GM23338 (cell line): Measurements from ENCODE around the gene PTRHD1. TPM values are rescaled to one million over a fixed set of nuclear protein-coding genes. Genes with fewer than 3 reads are reported as not detected.

Experiments
- ATAC-seq: fragments of 200-7000 bp; cut with Tn5 transposase; 3 replicates; pipeline ENCODE4 v1.9.1; 2020
- DNase-seq: peaks from one replicate; pipeline ENCODE4 v3.0.0-alpha.2; 2015; ENCODE audit warnings: low spot score
- H2AFZ ChIP-seq: fragments of 200-600 bp; sonication (generic); 2 replicates; pipeline ENCODE4 v1.8.0; 2016; ENCODE audit warnings: antibody characterized with exemption, mild to moderate bottlenecking, moderate library complexity
- H3F3A ChIP-seq: fragments of 200-600 bp; sonication (generic); replicated peaks from 2 replicates; pipeline ENCODE4 v1.8.0; 2017; ENCODE audit warnings: antibody characterized with exemption, mixed run types, low read depth
- H3K27ac ChIP-seq: fragments of 200-600 bp; sonication (generic); 2 replicates; pipeline ENCODE4 v1.6.1; 2016; ENCODE audit warnings: low read depth
- H3K27me3 ChIP-seq: fragments of 200-600 bp; sonication (generic); 2 replicates; pipeline ENCODE4 v1.8.0; 2016; ENCODE audit warnings: mild to moderate bottlenecking, mixed run types, moderate library complexity; ENCODE audit not compliant: insufficient read depth
- H3K36me3 ChIP-seq: fragments of 200-600 bp; sonication (generic); 2 replicates; pipeline ENCODE4 v1.8.0; 2016; ENCODE audit warnings: mild to moderate bottlenecking; ENCODE audit not compliant: insufficient read depth
- H3K4me1 ChIP-seq: fragments of 200-600 bp; sonication (generic); 2 replicates; pipeline ENCODE4 v1.8.0; 2016; ENCODE audit warnings: mild to moderate bottlenecking, moderate library complexity; ENCODE audit not compliant: insufficient read depth
- H3K4me2 ChIP-seq: fragments of 200-600 bp; sonication (generic); 2 replicates; pipeline ENCODE4 v1.7.1; 2017; ENCODE audit warnings: mixed run types
- H3K4me3 ChIP-seq: fragments of 200-600 bp; sonication (generic); 2 replicates; pipeline ENCODE4 v1.6.1; 2016; ENCODE audit warnings: mixed run types
- H3K79me2 ChIP-seq: fragments of 200-600 bp; sonication (generic); replicated peaks from 2 replicates; pipeline ENCODE4 v1.8.0; 2017; ENCODE audit warnings: mild to moderate bottlenecking; ENCODE audit not compliant: insufficient read depth
- H3K9me2 ChIP-seq: fragments of 200-600 bp; sonication (generic); 2 replicates; pipeline ENCODE4 v1.8.0; 2017; ENCODE audit not compliant: insufficient read depth
- H4K20me1 ChIP-seq: fragments of 200-600 bp; sonication (generic); replicated peaks from 2 replicates; pipeline ENCODE4 v1.8.0; 2017; ENCODE audit warnings: mild to moderate bottlenecking; ENCODE audit not compliant: insufficient read depth
- H3K27ac Mint-ChIP-seq: 2 replicates; pipeline ENCODE4 v1.8.0; 2020; ENCODE audit warnings: inconsistent platforms, mild to moderate bottlenecking, moderate library complexity, mixed read lengths
- H3K27me3 Mint-ChIP-seq: 3 replicates; pipeline ENCODE4 v1.8.0; 2022; ENCODE audit warnings: low read depth, mild to moderate bottlenecking, moderate library complexity, mixed read lengths, inconsistent platforms; ENCODE audit not compliant: insufficient read depth, poor library complexity
- H3K36me3 Mint-ChIP-seq: 3 replicates; pipeline ENCODE4 v1.8.0; 2021; ENCODE audit warnings: low read depth, mild to moderate bottlenecking, inconsistent platforms, moderate library complexity, mixed read lengths
- H3K4me1 Mint-ChIP-seq: 3 replicates; pipeline ENCODE4 v1.8.0; 2020; ENCODE audit warnings: mild to moderate bottlenecking, inconsistent platforms, mixed read lengths
- H3K4me3 Mint-ChIP-seq: 3 replicates; pipeline ENCODE4 v1.8.0; 2021; ENCODE audit warnings: moderate library complexity, mild to moderate bottlenecking, inconsistent platforms, mixed read lengths
- H3K9me3 Mint-ChIP-seq: 3 replicates; pipeline ENCODE4 v1.8.0; 2020; ENCODE audit warnings: moderate library complexity, mild to moderate bottlenecking, inconsistent platforms, mixed read lengths
- CREB1 ChIP-seq: fragments of 250-450 bp; sonication (Bioruptor Pico); IDR thresholded peaks from 2 replicates; pipeline ENCODE4 v1.5.0; 2020; ENCODE audit warnings: low read depth, mild to moderate bottlenecking, moderate library complexity
- CTCF ChIP-seq, 2 experiments: fragments of 200-600 bp in 1 of 2; sonication (generic) in 1 of 2; conservative IDR thresholded peaks; 2 replicates each; pipeline versions ENCODE4 v1.5.1 to v1.6.1; 2016 to 2017; ENCODE audit warnings: antibody characterized with exemption in 2 of 2, low read depth in 2 of 2, mild to moderate bottlenecking in 2 of 2, moderate library complexity in 1 of 2
- ETS1 ChIP-seq: IDR thresholded peaks from 2 replicates; pipeline ENCODE4 v1.6.1; 2016; ENCODE audit warnings: antibody characterized with exemption
- EZH2 ChIP-seq: fragments of 200-600 bp; sonication (generic); IDR thresholded peaks from one replicate; pipeline ENCODE4 v1.8.0; 2017; ENCODE audit warnings: antibody characterized with exemption, mild to moderate bottlenecking, low read depth; ENCODE audit not compliant: unreplicated experiment
- EZH2phosphoT487 ChIP-seq: fragments of 200-600 bp; sonication (generic); IDR thresholded peaks from one replicate; pipeline ENCODE4 v1.8.1; 2018; ENCODE audit warnings: antibody characterized with exemption; ENCODE audit not compliant: unreplicated experiment
- JUNB ChIP-seq: IDR thresholded peaks from one replicate; pipeline ENCODE4 v1.6.1; 2016; ENCODE audit warnings: antibody characterized with exemption; ENCODE audit not compliant: unreplicated experiment
- NANOG ChIP-seq: IDR thresholded peaks from 2 replicates; pipeline ENCODE4 v1.6.1; 2016; ENCODE audit warnings: antibody characterized with exemption, borderline replicate concordance
- POLR2AphosphoS5 ChIP-seq: IDR thresholded peaks from 2 replicates; pipeline ENCODE4 v1.6.1; 2016; ENCODE audit warnings: antibody characterized with exemption, low read depth
- REST ChIP-seq: IDR thresholded peaks from one replicate; pipeline ENCODE4 v1.6.1; 2018; ENCODE audit warnings: antibody characterized with exemption; ENCODE audit not compliant: unreplicated experiment
- STAT1 ChIP-seq: IDR thresholded peaks from one replicate; pipeline ENCODE4 v1.6.1; 2016; ENCODE audit warnings: antibody characterized with exemption; ENCODE audit not compliant: unreplicated experiment
- ZNF114 ChIP-seq: fragments of 250-450 bp; sonication (Bioruptor Pico); IDR thresholded peaks from 2 replicates; pipeline ENCODE4 v1.5.0; 2020; ENCODE audit warnings: mild to moderate bottlenecking, moderate library complexity
- ZNF331 ChIP-seq: fragments of 250-450 bp; sonication (Bioruptor Pico); IDR thresholded peaks from 2 replicates; pipeline ENCODE4 v1.5.0; 2020; ENCODE audit warnings: low read depth, mild to moderate bottlenecking, moderate library complexity
- ZNF462 ChIP-seq: fragments of 250-450 bp; sonication (Bioruptor Pico); IDR thresholded peaks from 2 replicates; pipeline ENCODE4 v1.5.0; 2020; ENCODE audit warnings: mild to moderate bottlenecking, moderate library complexity
- polyA plus RNA-seq: library from polyadenylated mRNA; unstranded; fragments of >200 nt; fragmentation: Nextera tagmentation; extraction: Ambion mirVana; gene quantifications from 2 replicates; pipeline ENCODE4 v1.2.1, GENCODE V29; 2016
- total RNA-seq: library from RNA; depleted of rRNA; stranded (reverse); fragments of >200 nt; shearing (Covaris generic); gene quantifications from 2 replicates; pipeline ENCODE4 v1.2.3, GENCODE V29; 2014

The PTRHD1 gene
- total and polyA plus RNA-seq, 2 experiments from 2014 or later, result 46.9 to 105 TPM

- Histone ChIP-seq H2AFZ (no peak overlapping the region), H3K4me1 (peaks cover 22% of the 10 kb centered on the region), H3K36me3 (peaks cover 20% of the 10 kb centered on the region), H3F3A (peaks cover 16% of the 10 kb centered on the region; the same call in 1 of the 2 replicates), H4K20me1 (peaks cover 10% of the 10 kb centered on the region; the same call in 1 of the 2 replicates), H3K79me2 (no peaks in the 10 kb centered on the region), H3K4me2 (peak overlapping the region; percentile 48), H3K4me3 (peak overlapping the region; percentile 21; the same call in 1 of the 2 replicates), H3K9me2 (no peaks in the 10 kb centered on the region; the same call in 1 of the 2 replicates), H3K27me3 (no peaks in the 10 kb centered on the region), H3K27ac (peak overlapping the region; percentile 81)
- no peak for DNase-seq
- H3K27ac Mint-ChIP-seq, result peak overlapping the region; percentile 76
- H3K36me3 Mint-ChIP-seq, result peaks cover 100% of the 10 kb centered on the region
- H3K9me3 Mint-ChIP-seq, result no peaks in the 10 kb centered on the region
- no peak for TF ChIP-seq STAT1
- TF ChIP-seq JUNB, result no peak
- no peak for TF ChIP-seq REST
- TF ChIP-seq ZNF462 (CRISPR knock-in tag), result no peak
- TF ChIP-seq CTCF (conservative IDR thresholded peaks at IDR 0.05; ENCODE audit: low read depth in 2 of 2), result no peak
- no peak for TF ChIP-seq EZH2phosphoT487
- TF ChIP-seq CREB1 (CRISPR knock-in tag), result no peak
- TF ChIP-seq EZH2, result no peak
- no peak for TF ChIP-seq POLR2AphosphoS5
- TF ChIP-seq ZNF331 (CRISPR knock-in tag), result no peak
- no peak for TF ChIP-seq ZNF114
- TF ChIP-seq ETS1, result no peak
- no peak for TF ChIP-seq NANOG
- peak; percentile 6 for ATAC-seq
- peaks cover 31% of the 10 kb centered on the region for H3K27me3 Mint-ChIP-seq
- peak overlapping the region; percentile 47; the same call in 2 of the 3 replicates for H3K4me3 Mint-ChIP-seq
- peaks cover 39% of the 10 kb centered on the region for H3K4me1 Mint-ChIP-seq
Observed at GRCh38 chr2:24821433-24821891, 28.3 kb upstream of the PTRHD1 start.
